Measurements from ENCODE around the gene PSPC1. TPM values are rescaled to one million over a fixed set of nuclear protein-coding genes. Genes with fewer than 3 reads are reported as not detected.
"Not testable (repeated sequence)": the region's sequence is repeated elsewhere in the genome, so short reads cannot be mapped to it uniquely, and the experiment has no call there.

The PSPC1 gene
- polyA plus RNA-seq (2011; rRNA removed) = 35.6 and 42.9 TPM in 2 replicates
- 44.6 and 45.0 TPM in 2 replicates for polyA minus RNA-seq (2011; rRNA and poly(A)+ RNA removed)

GRCh38 chr13:19782727-19783682 is at the start of gene PSPC1:
Gene PSPC1 (minus strand): TSS chr13:19782945. CDS start chr13:19782757, 188 bp downstream.
- POLR2A ChIA-PET = interaction anchor here (0.6 to 1.0 kb wide), 3 partner anchors 22 to 1397 kb away, joined by 3 to 5 read pairs (median 3); partner anchors contain the start of gene ZMYM5
- CTCF ChIA-PET; H3K9me3 ChIP-seq (ENCODE audit: control insufficient read depth, insufficient read depth, low read length); H3K27me3 ChIP-seq (ENCODE audit: control insufficient read depth, insufficient read depth, low read length): not testable (repeated sequence)
- Histone ChIP-seq H3K4me3 (ENCODE audit: low read depth, low read length) (peak within 1 kb of the TSS; percentile 96), H3K27ac (ENCODE audit: low read depth, low read length) (peak within 1 kb of the TSS; percentile 90)
- peak; percentile 88 for DNase-seq (ENCODE audit: low read depth, low spot score)

- no peak for DNase-seq (ENCODE audit: low read depth, low spot score)
- H3K4me3 ChIP-seq (ENCODE audit: low read depth, low read length) = no peak overlapping the region
- CTCF ChIA-PET = no interaction called here
- no peak for TF ChIP-seq CTCF (IDR thresholded peaks at IDR 0.05; ENCODE audit: low read depth, low read length)
- H3K9me3 ChIP-seq (ENCODE audit: control insufficient read depth, insufficient read depth, low read length) = peaks cover 6% of the 10 kb centered on the region; the same call in 1 of the 2 replicates
- no peak overlapping the region for H3K27ac ChIP-seq (ENCODE audit: low read depth, low read length)
- no peaks in the 10 kb centered on the region for H3K27me3 ChIP-seq (ENCODE audit: control insufficient read depth, insufficient read depth, low read length)
- POLR2A ChIA-PET = no interaction called here
Observed at GRCh38 chr13:19822673-19823072, 39.9 kb upstream of the PSPC1 start.

GRCh38 chr13:19818223-19818842 is 35.6 kb upstream of the PSPC1 start:
- no peak overlapping the region for H3K4me3 ChIP-seq (ENCODE audit: low read depth, low read length)
- H3K27ac ChIP-seq (ENCODE audit: low read depth, low read length) = no peak overlapping the region
- POLR2A ChIA-PET = interaction anchor here (0.6 kb wide), 1 partner anchor 23 kb away, joined by 3 read pairs; no protein-coding TSS in a partner anchor
- CTCF ChIA-PET = interaction anchor here (0.6 to 1.2 kb wide), 2 partner anchors 8 to 18 kb away, joined by 5 to 9 read pairs; no protein-coding TSS in a partner anchor
- H3K27me3 ChIP-seq (ENCODE audit: control insufficient read depth, insufficient read depth, low read length) = no peaks in the 10 kb centered on the region
- peak; percentile 28; the same call in 1 of the 2 replicates for TF ChIP-seq CTCF (IDR thresholded peaks at IDR 0.05; ENCODE audit: low read depth, low read length)
- H3K9me3 ChIP-seq (ENCODE audit: control insufficient read depth, insufficient read depth, low read length) = peaks cover 6% of the 10 kb centered on the region; the same call in 1 of the 2 replicates
- DNase-seq (ENCODE audit: low read depth, low spot score) = no peak

- no peak for TF ChIP-seq CTCF (IDR thresholded peaks at IDR 0.05; ENCODE audit: low read depth, low read length)
- ChIA-PET POLR2A (interaction anchor here (0.6 kb wide), 1 partner anchor 24 kb away, joined by 3 read pairs; no protein-coding TSS in a partner anchor), CTCF (interaction anchor here (0.6 to 1.2 kb wide), 2 partner anchors 9 to 18 kb away, joined by 5 to 9 read pairs; no protein-coding TSS in a partner anchor)
- no peak overlapping the region for H3K4me3 ChIP-seq (ENCODE audit: low read depth, low read length)
- no peaks in the 10 kb centered on the region for H3K27me3 ChIP-seq (ENCODE audit: control insufficient read depth, insufficient read depth, low read length)
- no peak for DNase-seq (ENCODE audit: low read depth, low spot score)
- H3K9me3 ChIP-seq (ENCODE audit: control insufficient read depth, insufficient read depth, low read length) = peaks cover 6% of the 10 kb centered on the region; the same call in 1 of the 2 replicates
- no peak overlapping the region for H3K27ac ChIP-seq (ENCODE audit: low read depth, low read length)
Observed at GRCh38 chr13:19817510-19818158, 34.9 kb upstream of the PSPC1 start.

- POLR2A ChIA-PET = interaction anchor here (0.6 to 1.0 kb wide), 2 partner anchors 28 to 96 kb away, joined by 3 to 4 read pairs; no protein-coding TSS in a partner anchor
- Histone ChIP-seq H3K4me3 (ENCODE audit: low read depth, low read length) (no peak overlapping the region), H3K27me3 (ENCODE audit: control insufficient read depth, insufficient read depth, low read length) (no peaks in the 10 kb centered on the region), H3K27ac (ENCODE audit: low read depth, low read length) (no peak overlapping the region), H3K9me3 (ENCODE audit: control insufficient read depth, insufficient read depth, low read length) (peaks cover 6% of the 10 kb centered on the region; the same call in 1 of the 2 replicates)
- no peak for DNase-seq (ENCODE audit: low read depth, low spot score)
- CTCF ChIA-PET = interaction anchor here (1.2 kb wide), 1 partner anchor 19 kb away, joined by 9 read pairs; no protein-coding TSS in a partner anchor
- TF ChIP-seq CTCF (IDR thresholded peaks at IDR 0.05; ENCODE audit: low read depth, low read length) = no peak
Observed at GRCh38 chr13:19817106-19817505, 34.4 kb upstream of the PSPC1 start.

GRCh38 chr13:19815842-19816241 is 33.1 kb upstream of the PSPC1 start:
- H3K27me3 ChIP-seq (ENCODE audit: control insufficient read depth, insufficient read depth, low read length); H3K4me3 ChIP-seq (ENCODE audit: low read depth, low read length); POLR2A ChIA-PET: not testable (repeated sequence)

More at GRCh38 chr13:19815842-19816241, 33.1 kb upstream of the PSPC1 start:
- H3K9me3 ChIP-seq (ENCODE audit: control insufficient read depth, insufficient read depth, low read length); CTCF ChIA-PET; DNase-seq (ENCODE audit: low read depth, low spot score); H3K27ac ChIP-seq (ENCODE audit: low read depth, low read length): not testable (repeated sequence)
